ENCODE data around the gene CASQ2.

DNA sequence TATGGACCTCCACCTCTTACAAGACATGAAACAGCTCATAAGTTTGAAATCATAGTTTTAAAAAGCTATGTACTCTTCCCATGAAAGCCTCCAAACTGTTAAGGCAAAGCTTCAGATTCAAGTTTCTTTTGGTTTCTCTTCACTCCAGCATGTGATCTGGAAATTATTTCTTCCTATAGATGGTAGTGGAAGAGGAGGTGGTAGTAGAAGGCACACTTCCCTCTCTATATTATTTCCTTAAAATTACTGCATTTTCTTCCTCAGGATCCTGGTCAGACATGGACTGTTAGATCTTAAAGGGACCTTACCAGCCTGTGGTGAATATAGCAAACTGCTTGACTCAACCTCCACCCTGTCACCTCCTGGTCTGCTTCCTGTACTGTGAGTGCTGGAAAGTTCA is 40.6 kb upstream of the CASQ2 start:
- no peak for TF ChIP-seq CTCF (IDR thresholded peaks at IDR 0.05; ENCODE audit: low read depth, low read length, poor library complexity, severe bottlenecking)
- no peak for TF ChIP-seq EZH2phosphoT487 (IDR thresholded peaks at IDR 0.05; ENCODE audit: borderline replicate concordance, low read length)

Data from DOHH2 (cell line).